ENCODE measurements around the gene ACTN4.
A peak's percentile ranks its signal among the peaks of the same experiment; 100 is the strongest.

- TF ChIP-seq CTCF (IDR thresholded peaks at IDR 0.05) = peak in 3 of 12 donors; percentile 10 to 29 (median 14)
- TF ChIP-seq POLR2A (IDR thresholded peaks at IDR 0.05) = no peak
These were observed 7.1 kb upstream of the ACTN4 start for GRCh38 chr19:38640368-38640767.

Data from heart left ventricle (tissue), 13 donors.